ENCODE measurements around the gene GPR17.

- no peak for TF ChIP-seq CTCF (conservative IDR thresholded peaks at IDR 0.05; ENCODE audit: low read depth in 2 of 2)
- no peak for TF ChIP-seq EZH2 (IDR thresholded peaks at IDR 0.05; ENCODE audit: low read depth, unreplicated experiment)
- no peak for TF ChIP-seq CREB1 (CRISPR knock-in tag; IDR thresholded peaks at IDR 0.05; ENCODE audit: low read depth)
- TF ChIP-seq ETS1 (IDR thresholded peaks at IDR 0.05): no peak
- TF ChIP-seq POLR2AphosphoS5 (IDR thresholded peaks at IDR 0.05; ENCODE audit: low read depth): no peak
- no peak for TF ChIP-seq REST (IDR thresholded peaks at IDR 0.05; ENCODE audit: unreplicated experiment)
- TF ChIP-seq EZH2phosphoT487 (IDR thresholded peaks at IDR 0.05; ENCODE audit: unreplicated experiment): no peak
- no peak for TF ChIP-seq ZNF331 (CRISPR knock-in tag; IDR thresholded peaks at IDR 0.05; ENCODE audit: low read depth)
Observed at GRCh38 chr2:127624756-127625571, 21.0 kb upstream of the GPR17 start.

All from GM23338 (cell line).